ENCODE results near the gene FXR2. TPM values are rescaled to one million over a fixed set of nuclear protein-coding genes. Genes with fewer than 3 reads are reported as not detected.

Gene FXR2
- total RNA-seq, 3 donors from 2014 or later = 22.8 to 33.9 (median 25.6) TPM

GRCh38 chr17:7588553-7589203, 26.0 kb downstream of the FXR2 start:
- H3K27me3 ChIP-seq = no peaks in the 10 kb centered on the region
- TF ChIP-seq CTCF (IDR thresholded peaks at IDR 0.05) (no peak), POLR2AphosphoS5 (IDR thresholded peaks at IDR 0.05) (no peak), POLR2A (IDR thresholded peaks at IDR 0.05) (no peak)
- H3K4me3 ChIP-seq = peak overlapping the region; percentile 32 to 79 (median 60)
- no peak for DNase-seq (ENCODE audit: low spot score in 2 of 2)
- H3K4me1 ChIP-seq = peaks cover 2 to 12% of the 10 kb centered on the region in 2 donors
- intact Hi-C loops (cut with DNase I; ENCODE audit: low total_unique reads) = no loop called here
- H3K36me3 ChIP-seq = peaks cover 12% of the 10 kb centered on the region
- peak overlapping the region; percentile 68 to 80 for H3K27ac ChIP-seq
- no peaks in the 10 kb centered on the region for H3K9me3 ChIP-seq

GRCh38 chr17:7587420-7588151, 27.1 kb downstream of the FXR2 start:
- Histone ChIP-seq H3K4me1 (peaks cover 9 to 17% of the 10 kb centered on the region in 2 donors), H3K27ac (peak overlapping the region in 1 of 2 donors; percentile 80), H3K4me3 (peak overlapping the region in 1 of 3 donors; percentile 79), H3K27me3 (no peaks in the 10 kb centered on the region), H3K9me3 (no peaks in the 10 kb centered on the region), H3K36me3 (peaks cover 5% of the 10 kb centered on the region)
- TF ChIP-seq POLR2AphosphoS5 (IDR thresholded peaks at IDR 0.05) (no peak), POLR2A (IDR thresholded peaks at IDR 0.05) (no peak), CTCF (IDR thresholded peaks at IDR 0.05) (no peak)
- no peak for DNase-seq (ENCODE audit: low spot score in 2 of 2)
- intact Hi-C loops (cut with DNase I; ENCODE audit: low total_unique reads) = no loop called here

GRCh38 chr17:7586673-7587419, 27.9 kb downstream of the FXR2 start:
- H3K27me3 ChIP-seq = no peaks in the 10 kb centered on the region
- H3K36me3 ChIP-seq = no peaks in the 10 kb centered on the region
- H3K4me3 ChIP-seq = no peak overlapping the region
- TF ChIP-seq CTCF (IDR thresholded peaks at IDR 0.05) (peak in 1 of 3 donors; percentile 21), POLR2A (IDR thresholded peaks at IDR 0.05) (no peak), POLR2AphosphoS5 (IDR thresholded peaks at IDR 0.05) (no peak)
- no peak for DNase-seq (ENCODE audit: low spot score in 2 of 2)
- H3K4me1 ChIP-seq = peaks cover 14 to 21% of the 10 kb centered on the region in 2 donors
- peak overlapping the region in 1 of 2 donors; percentile 48 for H3K27ac ChIP-seq
- no peaks in the 10 kb centered on the region for H3K9me3 ChIP-seq
- intact Hi-C loops (cut with DNase I; ENCODE audit: low total_unique reads) = no loop called here

- DNase-seq (ENCODE audit: low spot score in 2 of 2) = peak; percentile 96
- Histone ChIP-seq H3K9me3 (no peaks in the 10 kb centered on the region), H3K4me3 (peak within 1 kb of the TSS; percentile 59 to 73 (median 59)), H3K36me3 (no peaks in the 10 kb centered on the region), H3K4me1 (peaks cover 16 to 23% of the 10 kb centered on the region in 2 donors), H3K27me3 (no peaks in the 10 kb centered on the region), H3K27ac (peak within 1 kb of the TSS; percentile 96 to 99)
- TF ChIP-seq POLR2AphosphoS5 (IDR thresholded peaks at IDR 0.05) = peak; percentile 90 to 97 (median 95)
- TF ChIP-seq POLR2A (IDR thresholded peaks at IDR 0.05) = peak; percentile 29
- TF ChIP-seq CTCF (IDR thresholded peaks at IDR 0.05) = peak in 1 of 3 donors; percentile 30
- intact Hi-C loops (cut with DNase I; ENCODE audit: low total_unique reads) = no loop called here
Observed at GRCh38 chr17:7583253-7584109, 31.2 kb downstream of the FXR2 start, which contains the start of gene MPDU1. TSS of gene MPDU1 (plus strand) at chr17:7583852. CDS start at chr17:7583863, 11 bp downstream.
